Stimulated activated CD8-positive, alpha-beta memory T cell treated with anti-CD3 and anti-CD28 coated beads, Interleukin-2, amount 100 ng/mL, for 1 hour (primary cell): Measurements from ENCODE around the gene CFAP45.

Experiments used
- DNase-seq, 2 donors: peaks; one replicate each; pipeline ENCODE4 v3.0.0-alpha.2; 2020; ENCODE audit warnings: low read depth in 2 of 2

CFAP45 gene

GRCh38 chr1:159936273-159936904, 36.4 kb upstream of the CFAP45 start:
- peak; percentile 69 to 72 for DNase-seq

GRCh38 chr1:159935719-159936272, 35.8 kb upstream of the CFAP45 start:
- DNase-seq, result no peak

- DNase-seq, result no peak
Measured at GRCh38 chr1:159935305-159935704, 35.3 kb upstream of the CFAP45 start.

GRCh38 chr1:159934136-159935039, 34.4 kb upstream of the CFAP45 start:
- no peak for DNase-seq

GRCh38 chr1:159933347-159933746, 33.4 kb upstream of the CFAP45 start:
- DNase-seq, result no peak

GRCh38 chr1:159932296-159933285, 32.6 kb upstream of the CFAP45 start:
- DNase-seq, result no peak

GRCh38 chr1:159931795-159932173, 31.8 kb upstream of the CFAP45 start:
- no peak for DNase-seq

- DNase-seq, result no peak
Measured at GRCh38 chr1:159931101-159931794, 31.3 kb upstream of the CFAP45 start.

GRCh38 chr1:159930634-159931033, 30.7 kb upstream of the CFAP45 start:
- no peak for DNase-seq

- no peak for DNase-seq
Measured at GRCh38 chr1:159930216-159930615, 30.3 kb upstream of the CFAP45 start.

GRCh38 chr1:159929155-159930051, 29.4 kb upstream of the CFAP45 start:
- DNase-seq, result no peak

GRCh38 chr1:159928491-159929050, 28.6 kb upstream of the CFAP45 start:
- no peak for DNase-seq

GRCh38 chr1:159927849-159928431, 28.0 kb upstream of the CFAP45 start:
- DNase-seq, result no peak

GRCh38 chr1:159927211-159927848, 27.4 kb upstream of the CFAP45 start:
- DNase-seq, result no peak

GRCh38 chr1:159925719-159926078, 25.7 kb upstream of the CFAP45 start:
- no peak for DNase-seq

GRCh38 chr1:159924791-159925718, 25.1 kb upstream of the CFAP45 start, which contains the start of gene TAGLN2:
TAGLN2 (minus strand) TSS chr1:159925507; CDS start chr1:159920509, 4,998 bp downstream.
- DNase-seq, result peak; percentile 80 to 81

- DNase-seq, result peak; percentile 39 to 40
Measured at GRCh38 chr1:159924025-159924790, 24.2 kb upstream of the CFAP45 start.
